Activated naive CD4-positive, alpha-beta T cell treated with Interleukin-2 at 50 U/mL for 16 hours (primary cell): ENCODE results near the gene LTA4H.
"Not testable (repeated sequence)": the region's sequence is repeated elsewhere in the genome, so short reads cannot be mapped to it uniquely, and the experiment has no call there.

Experiments
- DNase-seq: peaks from one replicate; pipeline ENCODE4 v3.0.0-alpha.2; 2020

Gene LTA4H

GRCh38 chr12:95988506-95989275 lies 46.7 kb downstream of the LTA4H start:
- no peak for DNase-seq

GRCh38 chr12:95986635-95987570 lies 48.5 kb downstream of the LTA4H start:
- DNase-seq = no peak

GRCh38 chr12:95984682-95985081 lies 50.7 kb downstream of the LTA4H start:
- no peak for DNase-seq

- no peak for DNase-seq
These were observed 52.8 kb downstream of the LTA4H start for GRCh38 chr12:95982602-95983001.

GRCh38 chr12:95980437-95980836 lies 55.0 kb downstream of the LTA4H start:
- no peak for DNase-seq

- no peak for DNase-seq
These were observed 56.6 kb downstream of the LTA4H start for GRCh38 chr12:95978774-95979173.

GRCh38 chr12:95978351-95978750 lies 57.0 kb downstream of the LTA4H start:
- no peak for DNase-seq

GRCh38 chr12:95977764-95978305 lies 57.6 kb downstream of the LTA4H start:
- DNase-seq = no peak

GRCh38 chr12:95976416-95976832 lies 59.0 kb downstream of the LTA4H start:
- DNase-seq = no peak

- DNase-seq = no peak
These were observed 59.9 kb downstream of the LTA4H start for GRCh38 chr12:95975491-95975890.

- DNase-seq = no peak
These were observed 61.0 kb downstream of the LTA4H start for GRCh38 chr12:95974358-95974757.

- no peak for DNase-seq
These were observed 62.4 kb downstream of the LTA4H start for GRCh38 chr12:95972832-95973456.

GRCh38 chr12:95970905-95971304 lies 64.5 kb downstream of the LTA4H start:
- no peak for DNase-seq

- DNase-seq = not testable (repeated sequence)
These were observed 66.3 kb downstream of the LTA4H start for GRCh38 chr12:95969116-95969515.

GRCh38 chr12:95967301-95967700 lies 68.1 kb downstream of the LTA4H start:
- no peak for DNase-seq

- no peak for DNase-seq
These were observed 69.0 kb downstream of the LTA4H start for GRCh38 chr12:95966287-95966870.

GRCh38 chr12:95963096-95963495 lies 72.3 kb downstream of the LTA4H start:
- DNase-seq = no peak

- DNase-seq = no peak
These were observed 73.2 kb downstream of the LTA4H start for GRCh38 chr12:95962222-95962621.

GRCh38 chr12:95960241-95960640 lies 75.1 kb downstream of the LTA4H start:
- DNase-seq = no peak

- DNase-seq = no peak
These were observed 76.3 kb downstream of the LTA4H start for GRCh38 chr12:95959107-95959506.

- no peak for DNase-seq
These were observed 78.7 kb downstream of the LTA4H start for GRCh38 chr12:95956557-95957145.

- no peak for DNase-seq
These were observed 79.7 kb downstream of the LTA4H start for GRCh38 chr12:95955549-95956159.
